ENCODE data around the gene NTM.

DNA sequence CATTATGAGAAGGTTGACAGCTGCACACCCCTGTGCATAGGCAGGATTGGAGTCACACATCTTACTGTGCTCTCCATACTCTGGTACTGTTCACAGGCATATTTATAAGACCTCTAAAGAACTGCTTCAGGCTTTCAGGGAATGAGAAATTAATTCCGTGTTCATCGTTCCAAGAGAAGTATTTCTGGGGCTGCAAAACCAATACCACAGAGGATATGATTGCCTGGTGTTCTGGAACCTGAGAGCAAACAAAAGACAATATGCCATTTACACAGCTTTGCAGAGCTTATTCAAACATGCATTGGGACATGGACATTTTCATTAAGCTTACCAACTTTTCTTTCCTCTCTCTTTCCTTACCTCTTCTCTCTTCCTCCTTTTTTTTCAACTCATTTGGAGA lies 388.7 kb downstream of the NTM start:
- TF ChIP-seq, protein P1, sequence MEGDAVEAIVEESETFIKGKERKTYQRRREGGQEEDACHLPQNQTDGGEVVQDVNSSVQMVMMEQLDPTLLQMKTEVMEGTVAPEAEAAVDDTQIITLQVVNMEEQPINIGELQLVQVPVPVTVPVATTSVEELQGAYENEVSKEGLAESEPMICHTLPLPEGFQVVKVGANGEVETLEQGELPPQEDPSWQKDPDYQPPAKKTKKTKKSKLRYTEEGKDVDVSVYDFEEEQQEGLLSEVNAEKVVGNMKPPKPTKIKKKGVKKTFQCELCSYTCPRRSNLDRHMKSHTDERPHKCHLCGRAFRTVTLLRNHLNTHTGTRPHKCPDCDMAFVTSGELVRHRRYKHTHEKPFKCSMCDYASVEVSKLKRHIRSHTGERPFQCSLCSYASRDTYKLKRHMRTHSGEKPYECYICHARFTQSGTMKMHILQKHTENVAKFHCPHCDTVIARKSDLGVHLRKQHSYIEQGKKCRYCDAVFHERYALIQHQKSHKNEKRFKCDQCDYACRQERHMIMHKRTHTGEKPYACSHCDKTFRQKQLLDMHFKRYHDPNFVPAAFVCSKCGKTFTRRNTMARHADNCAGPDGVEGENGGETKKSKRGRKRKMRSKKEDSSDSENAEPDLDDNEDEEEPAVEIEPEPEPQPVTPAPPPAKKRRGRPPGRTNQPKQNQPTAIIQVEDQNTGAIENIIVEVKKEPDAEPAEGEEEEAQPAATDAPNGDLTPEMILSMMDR (IDR thresholded peaks at IDR 0.05; ENCODE audit: extremely low read depth in 1 of 2, insufficient read depth in 1 of 2, low read depth in 1 of 2, low read length in 2 of 2): no peak
- TF ChIP-seq EZH2 (IDR thresholded peaks at IDR 0.05; ENCODE audit: borderline replicate concordance, low read depth, low read length, severe bottlenecking): no peak

Measured in endothelial cell of umbilical vein (primary cell).